GM12878 (cell line): ENCODE measurements around the gene GAPT. TPM values are rescaled to one million over a fixed set of nuclear protein-coding genes. Genes with fewer than 3 reads are reported as not detected.

Source experiments
- ATF7 ChIP-seq: fragments of 450-650 bp; IDR thresholded peaks from 2 replicates; pipeline ENCODE4 v1.6.1; 2016; ENCODE audit warnings: low read depth, mild to moderate bottlenecking
- BCLAF1 ChIP-seq: fragments of 450-650 bp; IDR thresholded peaks from 2 replicates; pipeline ENCODE4 v1.6.1; 2017; ENCODE audit warnings: antibody characterized with exemption, mild to moderate bottlenecking, moderate library complexity
- CBX3 ChIP-seq: fragments of 200-600 bp; sonication (generic); IDR thresholded peaks from 2 replicates; pipeline ENCODE4 v1.6.1; 2016; ENCODE audit warnings: low read depth, borderline replicate concordance
- CHD1 ChIP-seq: IDR thresholded peaks from 2 replicates; pipeline ENCODE4 v1.6.1; 2012; ENCODE audit warnings: low read depth, low read length, improper control_type of control experiment
- CHD4 ChIP-seq: fragments of 200-600 bp; sonication (generic); IDR thresholded peaks from 2 replicates; pipeline ENCODE4 v1.6.1; 2016; ENCODE audit warnings: mild to moderate bottlenecking
- CUX1 ChIP-seq: IDR thresholded peaks from 2 replicates; pipeline ENCODE4 v1.6.1; 2012; ENCODE audit warnings: improper control_type of control experiment, low read depth, low read length; ENCODE audit not compliant: insufficient replicate concordance
- EP300 ChIP-seq, 2 experiments: fragments of 150-350 bp in 1 of 2; IDR thresholded peaks; 2 replicates each; pipeline ENCODE4 v1.6.1; 2011 to 2012; ENCODE audit warnings: low read depth in 2 of 2, low read length in 2 of 2, borderline replicate concordance in 1 of 2, improper control_type of control experiment in 1 of 2, inconsistent platforms in 1 of 2; ENCODE audit not compliant: control insufficient read depth in 1 of 2
- ESRRA ChIP-seq: IDR thresholded peaks from 2 replicates; pipeline ENCODE4 v1.6.1; 2012; ENCODE audit warnings: mild to moderate bottlenecking, low read length, improper control_type of control experiment
- GABPA ChIP-seq: IDR thresholded peaks from 2 replicates; pipeline ENCODE4 v1.6.1; 2014; ENCODE audit warnings: antibody characterized with exemption, low read depth, mild to moderate bottlenecking, inconsistent platforms
- GATAD2B ChIP-seq: fragments of 450-650 bp; conservative IDR thresholded peaks from 2 replicates; pipeline ENCODE4 v1.6.1; 2017; ENCODE audit warnings: low read depth, mild to moderate bottlenecking, moderate library complexity
- HDAC6 ChIP-seq: fragments of 200-600 bp; sonication (generic); IDR thresholded peaks from one replicate; pipeline ENCODE4 v1.8.0; 2017; ENCODE audit warnings: antibody characterized with exemption; ENCODE audit not compliant: unreplicated experiment
- IKZF1 ChIP-seq: fragments of 450-650 bp; conservative IDR thresholded peaks from 2 replicates; pipeline ENCODE4 v1.6.1; 2017; ENCODE audit warnings: antibody characterized with exemption, mild to moderate bottlenecking
- IKZF2 ChIP-seq, 2 experiments: fragments of 450-650 bp; IDR thresholded peaks; 2 replicates each; pipeline ENCODE4 v1.6.1; 2017; ENCODE audit warnings: mild to moderate bottlenecking in 2 of 2, moderate library complexity in 2 of 2
- MYB ChIP-seq: fragments of 150-350 bp; IDR thresholded peaks from 2 replicates; pipeline ENCODE4 v1.6.1; 2014; ENCODE audit warnings: mild to moderate bottlenecking, low read depth, low read length, borderline replicate concordance
- NR2C1 ChIP-seq: fragments of 450-650 bp; IDR thresholded peaks from 2 replicates; pipeline ENCODE4 v1.6.1; 2017; ENCODE audit warnings: antibody characterized with exemption, mild to moderate bottlenecking, moderate library complexity
- NR2C2 ChIP-seq: IDR thresholded peaks from 2 replicates; pipeline ENCODE4 v1.6.1; 2011; ENCODE audit warnings: borderline replicate concordance, low read depth; ENCODE audit not compliant: control insufficient read depth, insufficient read length
- PKNOX1 ChIP-seq: fragments of 450-650 bp; IDR thresholded peaks from 2 replicates; pipeline ENCODE4 v1.6.1; 2016; ENCODE audit warnings: mild to moderate bottlenecking
- POU2F2 ChIP-seq: IDR thresholded peaks from 3 replicates; pipeline ENCODE4 v1.6.1; 2011; ENCODE audit warnings: low read depth, mild to moderate bottlenecking, low read length, borderline replicate concordance
- TARDBP ChIP-seq: IDR thresholded peaks from 2 replicates; pipeline ENCODE4 v1.6.1; 2016; ENCODE audit warnings: borderline replicate concordance
- TCF12 ChIP-seq: IDR thresholded peaks from 2 replicates; pipeline ENCODE4 v1.6.1; 2011; ENCODE audit warnings: low read depth, mild to moderate bottlenecking, low read length
- USF1 ChIP-seq: IDR thresholded peaks from 2 replicates; pipeline ENCODE4 v1.6.1; 2011; ENCODE audit warnings: borderline replicate concordance, low read depth, mild to moderate bottlenecking, moderate library complexity, mixed read lengths, low read length; ENCODE audit not compliant: insufficient read depth; ENCODE audit errors: extremely low read length
- ZNF384 ChIP-seq: IDR thresholded peaks from 2 replicates; pipeline ENCODE4 v1.6.1; 2012; ENCODE audit warnings: low read depth, mild to moderate bottlenecking, low read length, improper control_type of control experiment, borderline replicate concordance
- polyA plus RNA-seq, 11 experiments: library from polyadenylated mRNA; depleted of rRNA in 4 of 11; unstranded in 6 of 11; stranded (reverse) in 5 of 11; fragments of >200 nt; fragmentation: Nextera tagmentation in 4 of 11; fragmentation: Illumina TruSeq in 1 of 11; extraction: Ambion mirVana in 4 of 11; extraction: Trizol in 1 of 11; gene quantifications; 1 replicate in 1 of 11; 2 replicates in 10 of 11; pipeline versions ENCODE4 v1.2.1 to v1.2.3, GENCODE V29; 2011 to 2016; ENCODE audit warnings: inconsistent platforms in 2 of 11, missing spikeins in 2 of 11, low read depth in 1 of 11
- total RNA-seq, 4 experiments: library from RNA; depleted of rRNA in 3 of 4; stranded (reverse); fragments of >200 nt in 3 of 4; fragmentation: Illumina TruSeq in 1 of 4; extraction: Trizol in 1 of 4; gene quantifications; 2 replicates each; pipeline versions ENCODE4 v1.2.1 to v1.2.3, GENCODE V29; 2013 to 2021

The GAPT gene
- total and polyA plus RNA-seq, 10 of the 15 experiments (the other 5 are each of a cell fraction or from before 2014, with no cell fraction given): 0.15 to 0.96 (median 0.57) TPM; not detected in 2

GRCh38 chr5:58462154-58462553 lies 29.1 kb upstream of the GAPT start (continued):
- TF ChIP-seq MYB (no peak), EP300 (IDR thresholded peaks at IDR 0.05; ENCODE audit: borderline replicate concordance in 1 of 2, control insufficient read depth in 1 of 2, low read depth in 2 of 2, low read length in 2 of 2) (0 out of 4 replicates have a peak, but pooled peaks of 1 of the 2 experiments have one; percentile 18), TARDBP (no peak), ZNF384 (no peak), NR2C2 (no peak), ATF7 (peak; percentile 71), PKNOX1 (no peak), USF1 (no peak), CHD1 (peak; percentile 62; the same call in 1 of the 2 replicates), CUX1 (no peak), IKZF1 (peak; percentile 59), POU2F2 (no peak), GATAD2B (no peak), GABPA (0 out of 2 replicates have a peak, but pooled peaks have one; percentile 11), CHD4 (no peak), IKZF2 (IDR thresholded peaks at IDR 0.05) (peak; percentile 83 to 84), HDAC6 (no peak), ESRRA (no peak), BCLAF1 (no peak), CBX3 (no peak), NR2C1 (0 out of 2 replicates have a peak, but pooled peaks have one; percentile 7), TCF12 (no peak)
